HepG2 (cell line): ENCODE measurements around the gene BICDL1. TPM values are rescaled to one million over a fixed set of nuclear protein-coding genes. Genes with fewer than 3 reads are reported as not detected.
A peak's percentile ranks its signal among the peaks of the same experiment; 100 is the strongest.

Experiments
- AGO1 ChIP-seq: fragments of 200-400 bp; formaldehyde crosslinking; IDR thresholded peaks from 2 replicates; pipeline ENCODE4 v1.6.1; 2017; ENCODE audit warnings: mild to moderate bottlenecking, low read depth, low read length, moderate library complexity; ENCODE audit not compliant: poor library complexity, severe bottlenecking
- BORCS8-MEF2B ChIP-seq: sonication (generic); formaldehyde crosslinking; IDR thresholded peaks from 2 replicates; pipeline ENCODE4 v1.8.0; 2022; ENCODE audit warnings: mild to moderate bottlenecking, missing genetic modification reagents
- CREB1 ChIP-seq, 2 experiments: fragments of 450-650 bp in 1 of 2; IDR thresholded peaks; 2 replicates each; pipeline ENCODE4 v1.6.1; 2016 to 2017; ENCODE audit warnings: control low read depth in 1 of 2, mild to moderate bottlenecking in 1 of 2, missing compliant biosample characterization in 1 of 2, missing genetic modification characterization in 1 of 2
- ETV5 ChIP-seq: IDR thresholded peaks from 2 replicates; pipeline ENCODE4 v1.6.1; 2018; ENCODE audit warnings: missing biosample characterization, missing genetic modification reagents, inconsistent platforms, borderline replicate concordance
- GTF2F1 ChIP-seq: fragments of 150-350 bp; IDR thresholded peaks from 2 replicates; pipeline ENCODE4 v1.6.1; 2014; ENCODE audit warnings: low read length
- NCOA2 ChIP-seq: sonication (generic); formaldehyde crosslinking; IDR thresholded peaks from 2 replicates; pipeline ENCODE4 v1.8.0; 2022; ENCODE audit warnings: inconsistent platforms
- NFE2 ChIP-seq: sonication (generic); formaldehyde crosslinking; IDR thresholded peaks from 2 replicates; pipeline ENCODE4 v1.4.0; 2020; ENCODE audit warnings: missing genetic modification reagents
- SOX6 ChIP-seq, 2 experiments: fragments of 450-650 bp in 1 of 2; sonication (generic) in 1 of 2; formaldehyde crosslinking in 1 of 2; IDR thresholded peaks; 2 replicates each; pipeline versions ENCODE4 v1.4.0 to v1.6.1; 2017 to 2020; ENCODE audit warnings: antibody characterized with exemption in 1 of 2, mild to moderate bottlenecking in 1 of 2, missing genetic modification reagents in 1 of 2
- ZNF251 ChIP-seq: sonication (generic); formaldehyde crosslinking; IDR thresholded peaks from 2 replicates; pipeline ENCODE4 v1.9.0; 2021; ENCODE audit warnings: mild to moderate bottlenecking, missing genetic modification reagents
- ZNF260 ChIP-seq: sonication (generic); formaldehyde crosslinking; IDR thresholded peaks from 2 replicates; pipeline ENCODE4 v1.4.0; 2020; ENCODE audit warnings: missing genetic modification reagents, low read depth, mild to moderate bottlenecking, borderline replicate concordance
- ZNF30 ChIP-seq: sonication (generic); formaldehyde crosslinking; IDR thresholded peaks from 2 replicates; pipeline ENCODE4 v1.5.0; 2020; ENCODE audit warnings: mild to moderate bottlenecking, missing genetic modification reagents
- ZNF33B ChIP-seq: sonication (generic); formaldehyde crosslinking; IDR thresholded peaks from 2 replicates; pipeline ENCODE4 v1.5.1; 2020; ENCODE audit warnings: mild to moderate bottlenecking, missing genetic modification reagents
- ZNF430 ChIP-seq: sonication (generic); formaldehyde crosslinking; IDR thresholded peaks from 2 replicates; pipeline ENCODE4 v1.9.0; 2021; ENCODE audit warnings: mild to moderate bottlenecking, missing genetic modification reagents
- ZNF547 ChIP-seq: sonication (generic); formaldehyde crosslinking; IDR thresholded peaks from 2 replicates; pipeline ENCODE4 v1.5.1; 2020; ENCODE audit warnings: mild to moderate bottlenecking, missing genetic modification reagents
- ZNF558 ChIP-seq: sonication (generic); formaldehyde crosslinking; IDR thresholded peaks from 2 replicates; pipeline ENCODE4 v1.9.0; 2022; ENCODE audit warnings: mild to moderate bottlenecking, missing genetic modification reagents, borderline replicate concordance
- ZNF781 ChIP-seq: sonication (generic); formaldehyde crosslinking; IDR thresholded peaks from 2 replicates; pipeline ENCODE4 v1.5.1; 2020; ENCODE audit warnings: borderline replicate concordance, mild to moderate bottlenecking, missing genetic modification reagents; ENCODE audit errors: not compliant biosample characterization
- ZNF788 ChIP-seq: sonication (generic); formaldehyde crosslinking; IDR thresholded peaks from 2 replicates; pipeline ENCODE4 v1.5.0; 2020; ENCODE audit warnings: mild to moderate bottlenecking, missing genetic modification reagents, borderline replicate concordance
- ZSCAN12 ChIP-seq: sonication (generic); formaldehyde crosslinking; IDR thresholded peaks from 2 replicates; pipeline ENCODE4 v1.9.0; 2021; ENCODE audit warnings: mild to moderate bottlenecking, missing genetic modification reagents
- ZSCAN25 ChIP-seq: sonication (generic); formaldehyde crosslinking; IDR thresholded peaks from 2 replicates; pipeline ENCODE4 v1.8.0; 2022; ENCODE audit warnings: mild to moderate bottlenecking, missing genetic modification reagents
- polyA plus RNA-seq, 8 experiments: library from polyadenylated mRNA; depleted of rRNA in 3 of 8; stranded (reverse) in 7 of 8; unstranded in 1 of 8; fragments of >200 nt; fragmentation: Illumina TruSeq in 4 of 8; extraction: Trizol in 4 of 8; gene quantifications; 2 replicates each; pipeline versions ENCODE4 v1.2.1 to v1.2.3, GENCODE V29; 2011 to 2016; ENCODE audit warnings: low read depth in 4 of 8, missing spikeins in 1 of 8, mixed read lengths in 1 of 8; ENCODE audit not compliant: insufficient read depth in 1 of 8
- total RNA-seq, 5 experiments: library from RNA; depleted of rRNA; stranded (reverse); fragments of >200 nt; fragmentation: Illumina TruSeq; extraction: Trizol; gene quantifications; 2 replicates each; pipeline ENCODE4 v1.2.3, GENCODE V29; 2016; ENCODE audit warnings: low read depth in 1 of 5
- TF ChIP-seq, protein P1 (sequence below): sonication (generic); formaldehyde crosslinking; IDR thresholded peaks from 2 replicates; pipeline ENCODE4 v1.4.0; 2020; ENCODE audit warnings: missing genetic modification reagents; ENCODE audit errors: not compliant biosample characterization
- TF ChIP-seq, protein P2 (sequence below): IDR thresholded peaks from 2 replicates; pipeline ENCODE4 v1.6.1; 2016; ENCODE audit warnings: missing biosample characterization, missing genetic modification reagents, low read depth
- TF ChIP-seq, protein P3 (sequence below): sonication (generic); formaldehyde crosslinking; IDR thresholded peaks from 2 replicates; pipeline ENCODE4 v1.8.0; 2022; ENCODE audit warnings: mild to moderate bottlenecking, missing genetic modification reagents, borderline replicate concordance
- TF ChIP-seq, protein P4 (sequence below): sonication (generic); formaldehyde crosslinking; IDR thresholded peaks from 2 replicates; pipeline ENCODE4 v1.4.0; 2020; ENCODE audit warnings: missing genetic modification reagents, borderline replicate concordance

Gene BICDL1
- total and polyA plus RNA-seq, 2 of the 13 experiments (the other 11 are each of a cell fraction or from before 2014, with no cell fraction given) = 3.6 to 9.7 TPM

DNA sequence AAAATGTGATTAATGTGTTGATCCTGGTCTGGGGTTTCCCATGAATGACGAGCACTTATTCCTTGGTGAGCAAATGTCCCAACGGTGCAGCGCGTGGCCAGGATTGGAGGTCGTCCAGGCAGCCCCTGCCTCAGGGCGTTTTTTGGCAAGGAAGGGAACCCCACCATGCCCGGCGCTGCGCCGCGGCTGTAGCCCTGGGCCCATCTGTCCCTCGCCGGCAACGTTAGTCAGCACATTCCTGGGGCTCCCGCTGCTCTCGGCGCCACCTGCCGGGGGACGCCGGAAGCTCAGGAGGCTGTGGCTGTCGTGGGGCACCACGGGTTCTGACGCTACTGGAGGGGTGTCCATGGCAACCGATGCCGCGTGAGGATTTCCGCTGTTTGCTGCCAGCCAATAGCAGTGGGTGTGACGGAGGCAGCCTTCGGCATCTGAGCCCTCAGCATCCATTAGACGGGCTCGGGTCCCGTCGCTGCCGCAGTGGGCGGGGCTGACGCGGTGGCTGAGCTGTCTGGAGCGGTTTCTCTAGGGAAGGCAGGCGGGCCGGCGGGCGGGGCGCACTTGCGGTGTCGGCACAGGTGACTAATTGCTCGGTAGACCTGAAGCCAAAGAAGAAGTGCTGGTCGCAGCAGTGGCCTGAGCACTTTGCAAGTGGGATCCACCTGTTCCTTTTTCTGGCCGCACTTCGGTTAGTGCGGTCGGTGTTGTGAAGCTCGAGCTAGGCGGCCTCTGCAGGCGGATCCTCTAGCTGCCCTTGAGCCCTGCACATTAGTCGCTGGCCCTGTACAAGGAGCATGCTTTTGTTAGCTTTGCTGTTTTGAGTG is 98.0 kb downstream of the BICDL1 start (continued):
- TF ChIP-seq, protein P1, sequence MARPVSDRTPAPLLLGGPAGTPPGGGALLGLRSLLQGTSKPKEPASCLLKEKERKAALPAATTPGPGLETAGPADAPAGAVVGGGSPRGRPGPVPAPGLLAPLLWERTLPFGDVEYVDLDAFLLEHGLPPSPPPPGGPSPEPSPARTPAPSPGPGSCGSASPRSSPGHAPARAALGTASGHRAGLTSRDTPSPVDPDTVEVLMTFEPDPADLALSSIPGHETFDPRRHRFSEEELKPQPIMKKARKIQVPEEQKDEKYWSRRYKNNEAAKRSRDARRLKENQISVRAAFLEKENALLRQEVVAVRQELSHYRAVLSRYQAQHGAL (CRISPR knock-in tag) = no peak
- TF ChIP-seq, protein P2, sequence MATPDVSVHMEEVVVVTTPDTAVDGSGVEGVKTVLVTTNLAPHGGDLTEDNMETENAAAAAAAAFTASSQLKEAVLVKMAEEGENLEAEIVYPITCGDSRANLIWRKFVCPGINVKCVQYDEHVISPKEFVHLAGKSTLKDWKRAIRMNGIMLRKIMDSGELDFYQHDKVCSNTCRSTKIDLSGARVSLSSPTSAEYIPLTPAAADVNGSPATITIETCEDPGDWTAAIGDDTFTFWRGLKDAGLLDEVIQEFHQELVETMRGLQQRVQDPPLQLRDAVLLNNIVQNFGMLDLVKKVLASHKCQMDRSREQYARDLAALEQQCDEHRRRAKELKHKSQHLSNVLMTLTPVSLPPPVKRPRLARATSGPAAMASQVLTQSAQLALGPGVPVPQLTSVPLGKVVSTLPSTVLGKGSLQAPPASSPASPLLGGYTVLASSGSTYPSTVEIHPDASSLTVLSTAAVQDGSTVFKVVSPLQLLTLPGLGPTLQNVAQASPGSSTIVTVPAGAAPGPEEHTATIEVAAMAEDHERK = no peak
- TF ChIP-seq SOX6 (IDR thresholded peaks at IDR 0.05) (no peak), SOX6 (CRISPR knock-in tag; IDR thresholded peaks at IDR 0.05) (peak; percentile 74), ETV5 (peak; percentile 81), ZNF251 (CRISPR knock-in tag) (no peak), GTF2F1 (no peak), ZNF788 (CRISPR knock-in tag) (peak; percentile 72; the same call in 1 of the 2 replicates), AGO1 (peak; percentile 86), ZNF30 (CRISPR knock-in tag) (no peak), BORCS8-MEF2B (no peak), CREB1 (IDR thresholded peaks at IDR 0.05) (peak; percentile 91), CREB1 (CRISPR knock-in tag; IDR thresholded peaks at IDR 0.05) (peak; percentile 45; the same call in 1 of the 2 replicates), ZNF558 (no peak), ZNF33B (peak; percentile 77), ZNF781 (CRISPR knock-in tag) (peak; percentile 56), ZNF547 (CRISPR knock-in tag) (peak; percentile 79; the same call in 1 of the 2 replicates), NCOA2 (CRISPR knock-in tag) (peak; percentile 61; the same call in 1 of the 2 replicates), ZNF260 (CRISPR knock-in tag) (no peak), NFE2 (peak; percentile 99), ZSCAN12 (CRISPR knock-in tag) (no peak), ZSCAN25 (0 out of 2 replicates have a peak, but pooled peaks have one; percentile 38), ZNF430 (no peak)
- TF ChIP-seq, protein P3, sequence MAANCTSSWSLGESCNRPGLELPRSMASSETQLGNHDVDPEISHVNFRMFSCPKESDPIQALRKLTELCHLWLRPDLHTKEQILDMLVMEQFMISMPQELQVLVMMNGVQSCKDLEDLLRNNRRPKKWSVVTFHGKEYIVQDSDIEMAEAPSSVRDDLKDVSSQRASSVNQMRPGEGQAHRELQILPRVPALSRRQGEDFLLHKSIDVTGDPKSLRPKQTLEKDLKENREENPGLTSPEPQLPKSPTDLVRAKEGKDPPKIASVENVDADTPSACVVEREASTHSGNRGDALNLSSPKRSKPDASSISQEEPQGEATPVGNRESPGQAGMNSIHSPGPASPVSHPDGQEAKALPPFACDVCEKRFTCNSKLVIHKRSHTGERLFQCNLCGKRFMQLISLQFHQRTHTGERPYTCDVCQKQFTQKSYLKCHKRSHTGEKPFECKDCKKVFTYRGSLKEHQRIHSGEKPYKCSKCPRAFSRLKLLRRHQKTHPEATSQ (CRISPR knock-in tag) = no peak; the same call in 1 of the 2 replicates
- TF ChIP-seq, protein P4, sequence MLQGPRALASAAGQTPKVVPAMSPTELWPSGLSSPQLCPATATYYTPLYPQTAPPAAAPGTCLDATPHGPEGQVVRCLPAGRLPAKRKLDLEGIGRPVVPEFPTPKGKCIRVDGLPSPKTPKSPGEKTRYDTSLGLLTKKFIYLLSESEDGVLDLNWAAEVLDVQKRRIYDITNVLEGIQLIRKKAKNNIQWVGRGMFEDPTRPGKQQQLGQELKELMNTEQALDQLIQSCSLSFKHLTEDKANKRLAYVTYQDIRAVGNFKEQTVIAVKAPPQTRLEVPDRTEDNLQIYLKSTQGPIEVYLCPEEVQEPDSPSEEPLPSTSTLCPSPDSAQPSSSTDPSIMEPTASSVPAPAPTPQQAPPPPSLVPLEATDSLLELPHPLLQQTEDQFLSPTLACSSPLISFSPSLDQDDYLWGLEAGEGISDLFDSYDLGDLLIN (CRISPR knock-in tag) = no peak
